Measurements from ENCODE around the gene TRPV4. TPM values are rescaled to one million over a fixed set of nuclear protein-coding genes. Genes with fewer than 3 reads are reported as not detected.

Gene TRPV4
- polyA plus RNA-seq, 1 donor from 2014 or later, result not detected

DNA sequence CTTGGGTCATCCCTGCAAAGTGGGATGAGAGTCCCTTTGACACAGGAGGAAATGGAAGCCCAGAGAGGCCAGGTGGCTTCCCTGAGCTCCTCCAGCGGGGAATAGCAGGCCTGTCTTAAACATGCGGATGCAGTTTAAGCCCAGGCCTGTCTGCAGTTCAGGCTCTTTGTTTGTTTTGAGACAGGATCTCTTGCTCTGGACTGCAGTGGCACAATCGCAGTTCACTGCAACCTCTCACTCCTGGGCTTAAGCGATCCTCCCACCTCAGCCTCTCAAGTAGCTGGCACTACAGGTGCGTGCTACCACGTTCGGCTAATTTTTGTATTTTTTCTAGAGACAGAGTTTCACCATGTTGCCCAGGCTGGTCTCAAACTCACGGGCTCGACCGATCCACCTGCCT is 3.5 kb downstream of the TRPV4 start:
- H3K9me2 ChIP-seq (ENCODE audit: insufficient read depth, low read length), result no peaks in the 10 kb centered on the region
- H3K9ac ChIP-seq (ENCODE audit: low read length), result no peak overlapping the region
- H3K27ac ChIP-seq (ENCODE audit: low read length), result no peak overlapping the region
- H3K27me3 ChIP-seq (ENCODE audit: insufficient read depth, low read depth, low read length), result peaks cover 12% of the 10 kb centered on the region
- no peaks in the 10 kb centered on the region for H3K9me3 ChIP-seq (ENCODE audit: low read length)
- no peak overlapping the region for H2AFZ ChIP-seq (ENCODE audit: low read depth, low read length)
- H3F3A ChIP-seq (ENCODE audit: insufficient read depth, low read length, poor library complexity, severe bottlenecking), result no peaks in the 10 kb centered on the region
- no peaks in the 10 kb centered on the region for H4K20me1 ChIP-seq (ENCODE audit: insufficient read depth)
- no peak overlapping the region for H3K4me2 ChIP-seq (ENCODE audit: low read length)
- no peak overlapping the region for H3K4me3 ChIP-seq (ENCODE audit: low read length)
- H3K79me2 ChIP-seq (replicated peaks; ENCODE audit: insufficient read depth, low read length), result no peaks in the 10 kb centered on the region
- no peaks in the 10 kb centered on the region for H3K36me3 ChIP-seq (ENCODE audit: insufficient read depth, low read length)
- TF ChIP-seq SMC3 (conservative IDR thresholded peaks at IDR 0.05; ENCODE audit: poor library complexity) (no peak), TAF1 (IDR thresholded peaks at IDR 0.05; ENCODE audit: low read depth) (no peak), MXI1 (conservative IDR thresholded peaks at IDR 0.05; ENCODE audit: poor library complexity, severe bottlenecking) (no peak), RAD21 (conservative IDR thresholded peaks at IDR 0.05) (no peak)
- TF ChIP-seq, protein P1, sequence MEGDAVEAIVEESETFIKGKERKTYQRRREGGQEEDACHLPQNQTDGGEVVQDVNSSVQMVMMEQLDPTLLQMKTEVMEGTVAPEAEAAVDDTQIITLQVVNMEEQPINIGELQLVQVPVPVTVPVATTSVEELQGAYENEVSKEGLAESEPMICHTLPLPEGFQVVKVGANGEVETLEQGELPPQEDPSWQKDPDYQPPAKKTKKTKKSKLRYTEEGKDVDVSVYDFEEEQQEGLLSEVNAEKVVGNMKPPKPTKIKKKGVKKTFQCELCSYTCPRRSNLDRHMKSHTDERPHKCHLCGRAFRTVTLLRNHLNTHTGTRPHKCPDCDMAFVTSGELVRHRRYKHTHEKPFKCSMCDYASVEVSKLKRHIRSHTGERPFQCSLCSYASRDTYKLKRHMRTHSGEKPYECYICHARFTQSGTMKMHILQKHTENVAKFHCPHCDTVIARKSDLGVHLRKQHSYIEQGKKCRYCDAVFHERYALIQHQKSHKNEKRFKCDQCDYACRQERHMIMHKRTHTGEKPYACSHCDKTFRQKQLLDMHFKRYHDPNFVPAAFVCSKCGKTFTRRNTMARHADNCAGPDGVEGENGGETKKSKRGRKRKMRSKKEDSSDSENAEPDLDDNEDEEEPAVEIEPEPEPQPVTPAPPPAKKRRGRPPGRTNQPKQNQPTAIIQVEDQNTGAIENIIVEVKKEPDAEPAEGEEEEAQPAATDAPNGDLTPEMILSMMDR (IDR thresholded peaks at IDR 0.05; ENCODE audit: poor library complexity, severe bottlenecking), result no peak
- TF ChIP-seq, protein P2, sequence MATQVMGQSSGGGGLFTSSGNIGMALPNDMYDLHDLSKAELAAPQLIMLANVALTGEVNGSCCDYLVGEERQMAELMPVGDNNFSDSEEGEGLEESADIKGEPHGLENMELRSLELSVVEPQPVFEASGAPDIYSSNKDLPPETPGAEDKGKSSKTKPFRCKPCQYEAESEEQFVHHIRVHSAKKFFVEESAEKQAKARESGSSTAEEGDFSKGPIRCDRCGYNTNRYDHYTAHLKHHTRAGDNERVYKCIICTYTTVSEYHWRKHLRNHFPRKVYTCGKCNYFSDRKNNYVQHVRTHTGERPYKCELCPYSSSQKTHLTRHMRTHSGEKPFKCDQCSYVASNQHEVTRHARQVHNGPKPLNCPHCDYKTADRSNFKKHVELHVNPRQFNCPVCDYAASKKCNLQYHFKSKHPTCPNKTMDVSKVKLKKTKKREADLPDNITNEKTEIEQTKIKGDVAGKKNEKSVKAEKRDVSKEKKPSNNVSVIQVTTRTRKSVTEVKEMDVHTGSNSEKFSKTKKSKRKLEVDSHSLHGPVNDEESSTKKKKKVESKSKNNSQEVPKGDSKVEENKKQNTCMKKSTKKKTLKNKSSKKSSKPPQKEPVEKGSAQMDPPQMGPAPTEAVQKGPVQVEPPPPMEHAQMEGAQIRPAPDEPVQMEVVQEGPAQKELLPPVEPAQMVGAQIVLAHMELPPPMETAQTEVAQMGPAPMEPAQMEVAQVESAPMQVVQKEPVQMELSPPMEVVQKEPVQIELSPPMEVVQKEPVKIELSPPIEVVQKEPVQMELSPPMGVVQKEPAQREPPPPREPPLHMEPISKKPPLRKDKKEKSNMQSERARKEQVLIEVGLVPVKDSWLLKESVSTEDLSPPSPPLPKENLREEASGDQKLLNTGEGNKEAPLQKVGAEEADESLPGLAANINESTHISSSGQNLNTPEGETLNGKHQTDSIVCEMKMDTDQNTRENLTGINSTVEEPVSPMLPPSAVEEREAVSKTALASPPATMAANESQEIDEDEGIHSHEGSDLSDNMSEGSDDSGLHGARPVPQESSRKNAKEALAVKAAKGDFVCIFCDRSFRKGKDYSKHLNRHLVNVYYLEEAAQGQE (IDR thresholded peaks at IDR 0.05; ENCODE audit: borderline replicate concordance), result no peak

DNA sequence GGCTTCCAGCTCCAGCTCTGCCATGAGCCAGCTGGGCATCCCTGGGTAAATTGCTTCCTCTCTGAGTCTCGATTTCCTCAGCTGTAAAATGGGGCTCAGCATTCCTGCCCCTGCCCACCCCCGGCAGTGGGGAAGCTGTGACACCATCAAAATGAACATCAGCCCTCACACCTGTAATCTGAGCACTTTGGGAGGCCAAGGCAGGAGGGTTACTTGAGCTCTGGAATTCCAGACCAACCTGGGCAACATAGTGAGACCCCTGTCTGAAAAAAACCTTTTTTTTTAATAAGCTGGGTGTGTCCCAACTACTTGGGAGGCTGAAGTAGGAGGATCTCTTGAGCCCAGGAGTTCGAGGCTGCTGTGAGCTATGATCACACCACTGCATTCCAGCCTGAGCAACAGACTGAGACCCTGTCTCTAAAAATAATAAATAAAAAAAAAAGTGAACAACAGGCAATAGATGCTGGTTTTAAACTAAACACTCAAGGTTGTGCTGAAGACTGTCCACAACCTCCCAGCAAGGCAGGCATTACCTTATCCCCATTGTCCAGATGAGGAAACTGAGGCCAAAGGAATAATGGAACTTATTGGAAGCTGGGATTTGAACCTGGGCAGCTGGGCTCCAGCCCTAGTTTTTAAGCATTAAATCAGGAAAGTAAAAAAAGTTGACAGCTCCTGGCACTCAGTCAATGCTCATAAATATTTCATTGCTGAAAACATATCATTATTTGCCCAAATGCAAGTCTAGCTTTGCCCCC is 4.3 kb downstream of the TRPV4 start:
- Histone ChIP-seq H3K27ac (ENCODE audit: low read length) (no peak overlapping the region), H3K9me3 (ENCODE audit: low read length) (no peaks in the 10 kb centered on the region), H3K27me3 (ENCODE audit: insufficient read depth, low read depth, low read length) (peaks cover 10% of the 10 kb centered on the region), H3K9ac (ENCODE audit: low read length) (no peak overlapping the region), H3F3A (ENCODE audit: insufficient read depth, low read length, poor library complexity, severe bottlenecking) (no peaks in the 10 kb centered on the region), H3K79me2 (replicated peaks; ENCODE audit: insufficient read depth, low read length) (no peaks in the 10 kb centered on the region), H2AFZ (ENCODE audit: low read depth, low read length) (no peak overlapping the region), H3K4me2 (ENCODE audit: low read length) (no peak overlapping the region), H4K20me1 (ENCODE audit: insufficient read depth) (no peaks in the 10 kb centered on the region), H3K36me3 (ENCODE audit: insufficient read depth, low read length) (no peaks in the 10 kb centered on the region), H3K9me2 (ENCODE audit: insufficient read depth, low read length) (no peaks in the 10 kb centered on the region), H3K4me3 (ENCODE audit: low read length) (no peak overlapping the region)
- TF ChIP-seq, protein P2 (IDR thresholded peaks at IDR 0.05; ENCODE audit: borderline replicate concordance), result no peak
- no peak for TF ChIP-seq MXI1 (conservative IDR thresholded peaks at IDR 0.05; ENCODE audit: poor library complexity, severe bottlenecking)
- TF ChIP-seq, protein P1 (IDR thresholded peaks at IDR 0.05; ENCODE audit: poor library complexity, severe bottlenecking), result no peak
- TF ChIP-seq EP300 (conservative IDR thresholded peaks at IDR 0.05; ENCODE audit: poor library complexity, severe bottlenecking), result no peak
- no peak for TF ChIP-seq EZH2 (IDR thresholded peaks at IDR 0.05; ENCODE audit: borderline replicate concordance, insufficient read depth, low read length, poor library complexity, severe bottlenecking)
- no peak for TF ChIP-seq POLR2AphosphoS5 (IDR thresholded peaks at IDR 0.05)
- TF ChIP-seq RAD21 (conservative IDR thresholded peaks at IDR 0.05), result no peak
- no peak for TF ChIP-seq TAF1 (IDR thresholded peaks at IDR 0.05; ENCODE audit: low read depth)
